Small intestine (tissue), 16 donors: ENCODE data around the gene TDRD12. TPM values are rescaled to one million over a fixed set of nuclear protein-coding genes. Genes with fewer than 3 reads are reported as not detected.
A peak's percentile ranks its signal among the peaks of the same experiment; 100 is the strongest.

Source experiments
- DNase-seq, 2 donors: peaks; one replicate each; pipeline versions ENCODE4 v3.0.0 to v3.0.0-alpha.2; 2013
- FAIRE-seq: peaks from 2 replicates; lab custom pipeline; 2012; peaks lifted over from hg19 to GRCh38; lab: Jason Lieb, UNC
- H3K27ac ChIP-seq, 3 donors: one replicate each; pipeline ENCODE4 v1.5.1; 2013; ENCODE audit warnings: low read length in 2 of 3, mild to moderate bottlenecking in 2 of 3, control low read depth in 1 of 3, inconsistent platforms in 1 of 3, low read depth in 1 of 3, moderate library complexity in 1 of 3
- H3K27me3 ChIP-seq, 3 donors: one replicate each; pipeline ENCODE4 v1.6.1; 2013; ENCODE audit warnings: low read length in 3 of 3, inconsistent platforms in 1 of 3; ENCODE audit not compliant: control insufficient read depth in 3 of 3, insufficient read depth in 3 of 3
- H3K36me3 ChIP-seq, 3 donors: one replicate each; pipeline ENCODE4 v1.6.1; 2013; ENCODE audit warnings: low read length in 3 of 3, inconsistent platforms in 1 of 3, low read depth in 1 of 3, mild to moderate bottlenecking in 1 of 3, moderate library complexity in 1 of 3; ENCODE audit not compliant: control insufficient read depth in 3 of 3, insufficient read depth in 2 of 3
- H3K4me1 ChIP-seq, 3 donors: one replicate each; pipeline ENCODE4 v1.6.1; 2013; ENCODE audit warnings: low read length in 2 of 3, inconsistent platforms in 1 of 3, low read depth in 1 of 3, mild to moderate bottlenecking in 1 of 3, moderate library complexity in 1 of 3; ENCODE audit not compliant: control insufficient read depth in 3 of 3, insufficient read depth in 2 of 3
- H3K4me3 ChIP-seq, 3 donors: one replicate each; pipeline ENCODE4 v1.5.1; 2013; ENCODE audit warnings: low read length in 3 of 3, control low read depth in 1 of 3, inconsistent platforms in 1 of 3, low read depth in 1 of 3, mild to moderate bottlenecking in 1 of 3, moderate library complexity in 1 of 3
- H3K9me3 ChIP-seq, 2 donors: one replicate each; pipeline ENCODE4 v1.6.1; 2013; ENCODE audit warnings: low read depth in 1 of 2, low read length in 1 of 2; ENCODE audit not compliant: control insufficient read depth in 2 of 2, insufficient read depth in 1 of 2
- WGBS, 3 donors: extraction: QIAGEN DNeasy Blood & Tissue Kit; methylation state at CpG; one replicate each; pipeline ENCODE4 v1.1.7; 2013; 5-methylcytosine and 5-hydroxymethylcytosine counted together
- long read RNA-seq, 10 donors: transcript quantifications; one replicate each; lab custom pipeline, GENCODE V29; 2026
- polyA plus RNA-seq, 4 donors: library from polyadenylated mRNA; stranded (reverse) in 3 of 4; unstranded in 1 of 4; fragments of 200-250 nt in 3 of 4; fragments of 120-200 nt in 1 of 4; gene quantifications; one replicate each; pipeline versions ENCODE4 v1.2.1 to v1.2.3, GENCODE V29; 2013
- donor health status: healthy with polysubstance abuse.
- donor health status: control.
- donor health status: control.
- donor health status: Bipolar disorder and iron deficiency.
- donor health status: healthy.

The TDRD12 gene, protein sequence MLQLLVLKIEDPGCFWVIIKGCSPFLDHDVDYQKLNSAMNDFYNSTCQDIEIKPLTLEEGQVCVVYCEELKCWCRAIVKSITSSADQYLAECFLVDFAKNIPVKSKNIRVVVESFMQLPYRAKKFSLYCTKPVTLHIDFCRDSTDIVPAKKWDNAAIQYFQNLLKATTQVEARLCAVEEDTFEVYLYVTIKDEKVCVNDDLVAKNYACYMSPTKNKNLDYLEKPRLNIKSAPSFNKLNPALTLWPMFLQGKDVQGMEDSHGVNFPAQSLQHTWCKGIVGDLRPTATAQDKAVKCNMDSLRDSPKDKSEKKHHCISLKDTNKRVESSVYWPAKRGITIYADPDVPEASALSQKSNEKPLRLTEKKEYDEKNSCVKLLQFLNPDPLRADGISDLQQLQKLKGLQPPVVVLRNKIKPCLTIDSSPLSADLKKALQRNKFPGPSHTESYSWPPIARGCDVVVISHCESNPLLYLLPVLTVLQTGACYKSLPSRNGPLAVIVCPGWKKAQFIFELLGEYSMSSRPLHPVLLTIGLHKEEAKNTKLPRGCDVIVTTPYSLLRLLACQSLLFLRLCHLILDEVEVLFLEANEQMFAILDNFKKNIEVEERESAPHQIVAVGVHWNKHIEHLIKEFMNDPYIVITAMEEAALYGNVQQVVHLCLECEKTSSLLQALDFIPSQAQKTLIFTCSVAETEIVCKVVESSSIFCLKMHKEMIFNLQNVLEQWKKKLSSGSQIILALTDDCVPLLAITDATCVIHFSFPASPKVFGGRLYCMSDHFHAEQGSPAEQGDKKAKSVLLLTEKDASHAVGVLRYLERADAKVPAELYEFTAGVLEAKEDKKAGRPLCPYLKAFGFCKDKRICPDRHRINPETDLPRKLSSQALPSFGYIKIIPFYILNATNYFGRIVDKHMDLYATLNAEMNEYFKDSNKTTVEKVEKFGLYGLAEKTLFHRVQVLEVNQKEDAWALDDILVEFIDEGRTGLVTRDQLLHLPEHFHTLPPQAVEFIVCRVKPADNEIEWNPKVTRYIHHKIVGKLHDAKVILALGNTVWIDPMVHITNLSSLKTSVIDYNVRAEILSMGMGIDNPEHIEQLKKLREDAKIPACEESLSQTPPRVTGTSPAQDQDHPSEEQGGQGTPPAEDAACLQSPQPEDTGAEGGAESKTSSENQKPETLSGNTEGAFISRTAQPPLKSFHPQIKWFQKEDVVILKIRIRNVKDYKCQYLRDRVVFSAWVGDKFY (N-terminal part only)
- under 1 TPM in 3 of 4 donors, not detected in 1; 0.12 to 0.46 (median 0.22) TPM for polyA plus RNA-seq
- long read RNA-seq, donor 1, partial matches to known transcripts = 110 of 130 reads
- long read RNA-seq, donor 1, other reads (novel, unspliced or antisense) = 20 of 130 reads
- long read RNA-seq, donor 2 = 0 reads
- long read RNA-seq, donor 3 = 0 reads
- long read RNA-seq, donor 4 = 0 reads
- long read RNA-seq, donor 5 = 0 reads
- long read RNA-seq, donor 6 = 0 reads
- long read RNA-seq, donor 7 = 0 reads
- long read RNA-seq, donor 8 = 0 reads
- long read RNA-seq, donor 9 = 0 reads
- long read RNA-seq, donor 10 = 0 reads

DNA sequence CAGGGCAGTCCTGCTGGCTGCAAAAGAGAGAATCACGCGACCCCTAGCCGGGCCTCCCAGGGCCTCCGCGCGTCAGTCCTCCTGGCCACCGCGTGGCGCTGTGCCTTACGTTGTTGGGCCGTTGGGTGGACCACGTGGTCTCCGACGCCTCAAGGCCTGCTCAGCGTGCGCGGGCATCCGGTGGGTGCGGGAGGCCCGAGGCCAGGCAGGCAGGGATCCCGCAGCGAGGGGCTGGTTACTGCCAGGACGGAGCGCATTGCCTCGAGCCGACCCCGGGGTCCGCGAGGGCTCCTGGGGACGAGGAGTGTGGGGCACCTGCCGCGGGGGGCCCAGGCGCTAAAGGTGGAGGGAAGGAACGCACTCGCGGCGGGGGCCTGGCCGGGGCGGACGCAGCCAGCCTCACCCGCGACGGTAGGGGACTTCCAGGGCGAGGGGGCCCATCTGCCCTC lies at the start of gene TDRD12:
TSS of gene TDRD12 (plus strand) at position 157 of the 449 bp plus-strand sequence. CDS start 306 bp downstream, outside the sequence.
- Histone ChIP-seq H3K4me1 (no peaks in the 10 kb centered on the region), H3K36me3 (peaks cover 0 to 11% (median 0%) of the 10 kb centered on the region in 3 donors), H3K27ac (no peak within 1 kb of the TSS), H3K9me3 (no peaks in the 10 kb centered on the region), H3K27me3 (no peaks in the 10 kb centered on the region), H3K4me3 (no peak within 1 kb of the TSS)
- no peak for DNase-seq
- 93 to 97% (median 94%) methylated on average over 28 to 44 of the region's 44 CpGs for WGBS, 3 donors
- FAIRE-seq = no peak

DNA sequence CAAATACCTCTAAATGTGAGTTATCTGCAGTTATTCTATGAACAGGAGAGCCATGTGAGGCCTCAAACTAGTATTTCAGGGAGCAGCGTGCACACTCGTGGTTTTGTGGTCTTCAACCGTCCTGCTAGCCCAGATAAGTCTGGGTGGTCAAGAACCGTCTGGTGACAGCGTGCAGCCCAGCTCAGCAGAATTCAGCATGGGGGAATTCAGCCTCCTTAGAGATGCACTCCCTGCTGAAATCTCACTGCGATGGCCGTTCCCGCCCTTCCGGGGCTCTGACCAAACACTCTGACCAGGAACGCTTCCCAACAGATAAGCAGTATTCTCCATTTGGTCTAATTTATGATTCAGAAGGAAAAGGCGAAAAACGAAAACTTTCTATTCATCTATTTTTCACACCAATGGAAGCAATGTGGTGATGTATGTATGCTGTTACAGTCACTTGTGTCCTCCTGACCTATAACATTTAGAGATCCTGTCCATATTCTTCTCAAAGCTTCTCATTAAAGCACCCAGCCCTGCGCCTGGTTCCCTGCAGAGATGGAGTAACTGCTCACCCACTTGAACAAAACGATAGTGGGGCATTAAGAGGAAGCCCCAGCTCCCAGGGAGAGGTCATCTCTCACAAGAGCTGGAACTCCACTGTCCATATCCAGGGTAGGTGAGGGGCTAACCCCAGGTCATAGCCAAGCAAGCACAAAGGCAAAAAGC lies 47.5 kb upstream of the TDRD12 start:
- 76 to 79% (median 77%) methylated on average over 14 of the region's 14 CpGs for WGBS, 3 donors
- H3K4me1 ChIP-seq = peaks cover 2 to 27% (median 7%) of the 10 kb centered on the region in 3 donors
- H3K36me3 ChIP-seq = peaks cover 0 to 18% (median 0%) of the 10 kb centered on the region in 3 donors

DNA sequence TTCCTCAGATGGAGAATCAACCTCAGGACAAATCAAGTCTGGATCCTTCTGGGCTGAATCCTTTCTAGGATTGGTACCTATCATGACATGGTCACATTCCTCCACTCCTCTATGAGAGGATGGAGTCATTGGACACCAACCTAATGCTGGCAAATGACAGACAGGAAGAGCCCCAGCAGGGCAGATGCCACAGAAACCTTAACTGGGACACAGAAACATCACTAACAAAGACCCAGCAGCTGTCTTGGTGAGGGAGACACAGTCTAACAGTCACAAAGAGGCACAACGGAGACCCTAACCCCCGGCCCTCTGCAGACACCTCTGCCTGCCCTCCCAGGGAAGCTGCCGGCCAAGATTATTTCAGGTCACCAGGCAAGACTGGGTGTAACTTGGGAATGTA lies 46.7 kb upstream of the TDRD12 start:
- peaks cover 2 to 33% (median 7%) of the 10 kb centered on the region in 3 donors for H3K4me1 ChIP-seq

More for the DNA sequence above, 47.5 kb upstream of the TDRD12 start:
- DNase-seq (no peak), FAIRE-seq (no peak)
- no peak overlapping the region for H3K4me3 ChIP-seq
- H3K27ac ChIP-seq = no peak overlapping the region
- peaks cover 0 to 16% (median 4%) of the 10 kb centered on the region in 3 donors for H3K27me3 ChIP-seq
- no peaks in the 10 kb centered on the region for H3K9me3 ChIP-seq

DNA sequence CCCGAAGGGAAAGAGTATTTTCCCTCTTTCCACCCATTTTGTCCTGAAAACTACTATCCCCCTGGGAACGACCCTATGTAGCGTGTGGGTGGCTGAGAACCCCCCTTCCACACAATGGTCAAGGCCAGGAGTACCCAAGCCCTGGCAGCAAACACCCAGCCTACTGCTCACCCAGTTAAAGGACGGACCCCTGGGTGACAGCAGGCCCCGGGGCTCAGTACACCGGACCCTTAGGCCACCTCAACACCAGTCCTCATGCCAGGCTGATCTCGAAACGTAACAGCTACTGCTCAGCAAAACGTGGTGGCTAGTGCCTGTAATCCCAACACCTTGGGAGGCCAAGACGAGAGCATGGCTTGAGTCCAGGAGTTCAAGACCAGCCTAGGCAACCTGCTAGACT lies 46.0 kb upstream of the TDRD12 start:
- H3K27ac ChIP-seq = no peak overlapping the region
- DNase-seq (no peak), FAIRE-seq (no peak)
- peak overlapping the region in 1 of 3 donors; percentile 73 for H3K4me3 ChIP-seq
- peaks cover 0 to 32% (median 10%) of the 10 kb centered on the region in 3 donors for H3K27me3 ChIP-seq
- H3K9me3 ChIP-seq = no peaks in the 10 kb centered on the region
- peaks cover 2 to 33% (median 7%) of the 10 kb centered on the region in 3 donors for H3K4me1 ChIP-seq
- H3K36me3 ChIP-seq = peaks cover 0 to 14% (median 0%) of the 10 kb centered on the region in 3 donors
- WGBS, 3 donors = 85 to 87% (median 85%) methylated on average over 10 of the region's 10 CpGs

More for the DNA sequence above, 46.7 kb upstream of the TDRD12 start:
- Histone ChIP-seq H3K36me3 (peaks cover 0 to 14% (median 0%) of the 10 kb centered on the region in 3 donors), H3K4me3 (no peak overlapping the region), H3K27ac (no peak overlapping the region), H3K27me3 (peaks cover 0 to 24% (median 10%) of the 10 kb centered on the region in 3 donors), H3K9me3 (no peaks in the 10 kb centered on the region)
- 61 to 82% (median 72%) methylated on average over 3 of the region's 3 CpGs for WGBS, 3 donors
- FAIRE-seq (no peak), DNase-seq (no peak)

DNA sequence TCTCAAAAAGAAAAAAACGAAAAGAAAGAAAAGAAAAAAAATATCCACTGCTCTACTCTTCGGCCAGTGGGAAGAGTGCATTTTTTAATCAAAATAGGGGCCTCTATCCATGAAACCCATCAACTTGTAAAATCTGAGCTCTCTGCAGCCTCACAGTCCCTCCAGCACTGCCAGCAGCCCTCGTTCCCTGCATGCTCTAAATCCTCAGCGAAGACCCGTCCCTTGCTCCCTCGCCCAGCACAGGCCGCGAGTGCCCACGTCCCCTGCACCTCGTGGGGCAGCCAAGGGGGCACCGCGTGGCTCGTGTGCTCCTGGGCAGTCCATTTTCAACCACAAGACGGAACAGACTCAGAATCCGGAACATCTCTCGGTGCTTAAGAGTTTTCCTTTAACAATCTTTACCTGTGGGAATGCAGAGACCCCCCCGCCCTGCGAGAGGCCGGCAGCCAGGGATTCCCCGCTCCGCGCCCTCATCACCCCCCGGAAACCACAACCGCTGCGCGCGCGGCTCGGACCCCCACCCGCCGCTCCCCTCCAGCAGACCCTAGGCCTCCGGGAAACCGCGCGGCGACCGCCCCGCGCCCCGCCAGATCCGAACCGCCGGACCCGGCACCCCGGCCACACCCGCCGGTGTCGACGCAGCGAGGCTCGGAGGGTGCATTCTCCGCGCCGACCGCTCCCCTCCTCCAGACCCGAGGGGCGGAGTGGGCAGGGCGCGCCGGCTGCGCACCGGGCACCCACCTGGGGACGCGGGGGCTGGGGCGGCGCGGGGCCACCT lies 45.2 kb upstream of the TDRD12 start:
- no peaks in the 10 kb centered on the region for H3K9me3 ChIP-seq
- 0 to 2% (median 1%) methylated on average over 36 to 67 of the region's 67 CpGs for WGBS, 3 donors
- peak overlapping the region; percentile 64 to 76 (median 73) for H3K4me3 ChIP-seq
- FAIRE-seq = no peak
- H3K27me3 ChIP-seq = peaks cover 0 to 35% (median 10%) of the 10 kb centered on the region in 3 donors
- peaks cover 2 to 25% (median 5%) of the 10 kb centered on the region in 3 donors for H3K4me1 ChIP-seq
- H3K27ac ChIP-seq = peak overlapping the region in 2 of 3 donors; percentile 66 to 85
- no peak for DNase-seq
- peaks cover 0 to 12% (median 0%) of the 10 kb centered on the region in 3 donors for H3K36me3 ChIP-seq

DNA sequence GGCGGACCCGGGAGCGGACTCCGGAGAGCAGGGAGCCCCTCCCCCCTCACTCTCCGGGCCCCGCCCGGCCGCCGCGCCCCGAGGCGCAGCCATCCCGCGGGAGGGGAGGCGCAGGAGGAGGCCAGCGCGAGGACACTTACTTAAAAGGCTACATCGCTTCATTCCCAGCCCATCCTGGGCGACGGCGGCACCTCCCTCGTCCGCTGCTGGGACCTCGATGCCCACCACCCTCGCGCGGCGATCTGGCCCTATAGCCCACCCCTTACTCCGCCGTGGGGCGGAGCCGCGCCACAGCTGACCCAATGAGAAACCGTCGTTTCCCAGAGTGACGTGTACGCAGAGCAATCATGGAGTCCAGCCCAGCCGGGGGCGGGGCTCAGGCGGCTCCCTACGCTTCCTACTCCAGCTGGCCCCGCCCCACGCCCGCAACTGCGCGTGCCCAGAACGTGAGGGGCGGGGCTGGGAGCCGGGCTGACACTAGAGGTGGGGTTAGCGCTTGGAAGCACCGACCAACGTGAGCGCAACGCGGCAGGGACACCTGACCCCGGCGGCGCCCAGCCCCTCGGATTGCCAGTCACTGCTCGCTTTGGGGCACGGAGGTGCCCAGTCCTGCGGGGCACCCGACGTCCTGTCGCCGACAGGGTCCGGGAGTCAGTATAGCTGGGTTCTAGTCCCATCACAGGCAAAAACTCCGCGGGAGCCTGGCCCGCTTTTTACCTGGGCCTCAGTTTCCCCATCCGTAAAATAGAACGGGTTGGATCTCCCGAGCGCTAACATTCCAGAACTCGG lies 44.4 kb upstream of the TDRD12 start, which contains the start of gene ANKRD27:
TSS of gene ANKRD27 (minus strand) at position 250 of the 789 bp plus-strand sequence. CDS start 16,165 bp downstream, outside the sequence.
- no peak for FAIRE-seq

More for the DNA sequence above, 44.4 kb upstream of the TDRD12 start, which contains the start of gene ANKRD27:
- H3K9me3 ChIP-seq = no peaks in the 10 kb centered on the region
- peaks cover 0 to 12% (median 0%) of the 10 kb centered on the region in 3 donors for H3K36me3 ChIP-seq
- peak within 1 kb of the TSS; percentile 66 to 88 (median 85) for H3K27ac ChIP-seq
- H3K4me1 ChIP-seq = peaks cover 0 to 19% (median 0%) of the 10 kb centered on the region in 3 donors
- peaks cover 0 to 35% (median 10%) of the 10 kb centered on the region in 3 donors for H3K27me3 ChIP-seq
- 0 to 1% (median 0%) methylated on average over 62 to 75 of the region's 75 CpGs for WGBS, 3 donors
- peak within 1 kb of the TSS; percentile 64 to 76 (median 73) for H3K4me3 ChIP-seq
- DNase-seq = peak; percentile 99 to 100
